Fibroblast of skin of left biceps (primary cell): ENCODE data around the gene CFAP97.
"Not testable (repeated sequence)": the region's sequence is repeated elsewhere in the genome, so short reads cannot be mapped to it uniquely, and the experiment has no call there.

Experiments used
- DNase-seq, 2 experiments: peaks; one replicate each; pipeline ENCODE4 v3.0.0-alpha.2; 2013; ENCODE audit warnings: low read depth in 2 of 2

Gene CFAP97

GRCh38 chr4:185222598-185222997 is 18.8 kb upstream of the CFAP97 start:
- DNase-seq, result no peak

GRCh38 chr4:185221912-185222311 is 18.1 kb upstream of the CFAP97 start:
- DNase-seq, result no peak

- DNase-seq, result no peak
These were observed 17.7 kb upstream of the CFAP97 start for GRCh38 chr4:185221491-185221890.

GRCh38 chr4:185219551-185220344 is 15.9 kb upstream of the CFAP97 start:
- DNase-seq, result peak; percentile 75 to 80

- DNase-seq, result no peak
These were observed 14.5 kb upstream of the CFAP97 start for GRCh38 chr4:185218312-185218711.

GRCh38 chr4:185217408-185217975 is 13.7 kb upstream of the CFAP97 start:
- no peak for DNase-seq

- no peak for DNase-seq
These were observed 11.5 kb upstream of the CFAP97 start for GRCh38 chr4:185215261-185215660.

GRCh38 chr4:185213877-185214276 is 10.1 kb upstream of the CFAP97 start:
- DNase-seq, result no peak

GRCh38 chr4:185212581-185212980 is 8.8 kb upstream of the CFAP97 start:
- DNase-seq, result no peak

GRCh38 chr4:185211641-185212040 is 7.8 kb upstream of the CFAP97 start:
- DNase-seq, result no peak

- no peak for DNase-seq
These were observed 7.2 kb upstream of the CFAP97 start for GRCh38 chr4:185211035-185211434.

- no peak for DNase-seq
These were observed 6.5 kb upstream of the CFAP97 start for GRCh38 chr4:185210102-185210981.

GRCh38 chr4:185209852-185210101 is 6.0 kb upstream of the CFAP97 start:
- DNase-seq, result not testable (repeated sequence)

- no peak for DNase-seq
These were observed 5.4 kb upstream of the CFAP97 start, which contains the start of gene SNX25 for GRCh38 chr4:185209031-185209851. Gene SNX25 (plus strand): TSS chr4:185209598. CDS start chr4:185209827, 229 bp downstream.

GRCh38 chr4:185207466-185207865 is 3.7 kb upstream of the CFAP97 start:
- DNase-seq, result no peak

GRCh38 chr4:185205697-185206342 is 2.0 kb upstream of the CFAP97 start:
- DNase-seq, result no peak

GRCh38 chr4:185205073-185205472 is 1.3 kb upstream of the CFAP97 start:
- DNase-seq, result not testable (repeated sequence)

GRCh38 chr4:185204238-185204910 is 574 bp upstream of the CFAP97 start:
- no peak for DNase-seq

- no peak for DNase-seq
These were observed 765 bp downstream of the CFAP97 start for GRCh38 chr4:185202984-185203485.
